HUES48 (cell line): ENCODE results near the gene UTP11.

Experiments used
- H3K27ac ChIP-seq: one replicate; pipeline ENCODE4 v1.7.0; 2013; ENCODE audit warnings: low read depth, low read length, inconsistent platforms
- H3K27me3 ChIP-seq: 2 replicates; pipeline ENCODE4 v1.6.1; 2013; ENCODE audit warnings: mild to moderate bottlenecking, low read length; ENCODE audit not compliant: control insufficient read depth, insufficient read depth
- H3K36me3 ChIP-seq: 2 replicates; pipeline ENCODE4 v1.6.1; 2013; ENCODE audit warnings: low read length; ENCODE audit not compliant: control insufficient read depth, insufficient read depth
- H3K4me1 ChIP-seq: 2 replicates; pipeline ENCODE4 v1.6.1; 2013; ENCODE audit warnings: mild to moderate bottlenecking, low read length; ENCODE audit not compliant: control insufficient read depth, insufficient read depth
- H3K4me3 ChIP-seq: 2 replicates; pipeline ENCODE4 v1.5.1; 2013; ENCODE audit warnings: mild to moderate bottlenecking, low read depth, low read length
- H3K9ac ChIP-seq: 2 replicates; pipeline ENCODE4 v1.6.1; 2013; ENCODE audit warnings: mild to moderate bottlenecking, low read depth, low read length, moderate library complexity
- H3K9me3 ChIP-seq: 2 replicates; pipeline ENCODE4 v1.6.1; 2013; ENCODE audit warnings: low read length; ENCODE audit not compliant: control insufficient read depth, insufficient read depth

Gene UTP11

DNA sequence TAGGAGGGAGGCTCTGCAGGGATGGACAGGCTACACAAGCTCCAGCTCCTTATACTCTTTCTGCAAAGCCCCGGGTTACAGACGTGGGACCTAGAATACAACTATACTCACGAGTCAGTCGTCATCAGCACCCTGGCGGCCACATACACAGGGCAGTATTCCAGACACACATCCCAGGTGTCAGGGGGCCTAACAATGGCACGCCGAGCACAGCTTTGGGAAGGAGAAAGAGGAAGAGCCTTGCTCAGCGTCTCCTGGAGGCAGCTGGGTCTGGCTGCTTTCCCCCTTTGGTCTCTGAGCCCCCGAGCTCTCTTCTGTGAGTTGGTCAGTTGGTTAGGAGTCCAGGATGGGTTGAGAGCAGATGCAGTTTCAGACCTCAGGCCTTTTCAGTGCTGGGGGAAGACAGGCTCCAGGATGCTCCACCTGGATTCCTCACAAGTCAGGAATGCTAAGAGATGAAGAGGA is 38.6 kb downstream of the UTP11 start:
- no peaks in the 10 kb centered on the region for H3K36me3 ChIP-seq
- peaks cover 25% of the 10 kb centered on the region for H3K4me1 ChIP-seq
- no peak overlapping the region for H3K9ac ChIP-seq
- no peak overlapping the region for H3K4me3 ChIP-seq
- no peak overlapping the region for H3K27ac ChIP-seq
- H3K9me3 ChIP-seq: no peaks in the 10 kb centered on the region
- peaks cover 29% of the 10 kb centered on the region for H3K27me3 ChIP-seq

DNA sequence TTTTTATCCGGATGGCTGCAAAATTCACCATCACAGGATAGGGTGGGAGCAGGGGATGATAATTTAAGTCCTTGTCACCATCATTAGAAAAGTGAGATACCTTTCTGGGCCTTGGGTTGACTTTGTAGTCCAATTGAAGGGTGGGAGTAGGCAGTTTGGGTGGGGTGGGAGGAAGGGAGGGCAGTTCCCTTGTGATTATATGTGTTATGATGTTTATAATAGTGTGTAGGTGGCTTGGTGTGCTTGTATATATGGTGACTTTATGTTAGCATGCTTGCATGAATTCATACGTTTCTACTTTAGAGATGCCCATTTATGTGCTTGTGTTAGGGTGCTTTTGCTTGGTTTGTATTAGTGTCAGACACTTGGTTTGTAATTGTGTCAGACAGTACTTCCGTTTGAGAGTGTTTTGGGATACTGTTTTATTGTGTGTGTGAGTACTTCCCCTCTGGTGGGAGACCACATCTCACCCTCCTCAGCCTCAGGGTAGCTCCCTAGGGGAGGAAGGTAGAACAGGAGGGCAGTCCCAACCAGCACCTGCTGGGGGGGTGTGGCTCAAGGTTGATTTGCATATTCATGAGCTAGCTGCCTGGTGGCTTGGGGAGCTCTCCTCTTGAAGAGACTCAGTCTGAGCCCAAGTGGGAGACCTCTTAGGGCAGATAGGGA is 40.3 kb downstream of the UTP11 start:
- Histone ChIP-seq H3K27ac (no peak overlapping the region), H3K27me3 (peaks cover 17% of the 10 kb centered on the region), H3K4me1 (peaks cover 24% of the 10 kb centered on the region), H3K4me3 (no peak overlapping the region), H3K9ac (no peak overlapping the region), H3K9me3 (no peaks in the 10 kb centered on the region), H3K36me3 (no peaks in the 10 kb centered on the region)

DNA sequence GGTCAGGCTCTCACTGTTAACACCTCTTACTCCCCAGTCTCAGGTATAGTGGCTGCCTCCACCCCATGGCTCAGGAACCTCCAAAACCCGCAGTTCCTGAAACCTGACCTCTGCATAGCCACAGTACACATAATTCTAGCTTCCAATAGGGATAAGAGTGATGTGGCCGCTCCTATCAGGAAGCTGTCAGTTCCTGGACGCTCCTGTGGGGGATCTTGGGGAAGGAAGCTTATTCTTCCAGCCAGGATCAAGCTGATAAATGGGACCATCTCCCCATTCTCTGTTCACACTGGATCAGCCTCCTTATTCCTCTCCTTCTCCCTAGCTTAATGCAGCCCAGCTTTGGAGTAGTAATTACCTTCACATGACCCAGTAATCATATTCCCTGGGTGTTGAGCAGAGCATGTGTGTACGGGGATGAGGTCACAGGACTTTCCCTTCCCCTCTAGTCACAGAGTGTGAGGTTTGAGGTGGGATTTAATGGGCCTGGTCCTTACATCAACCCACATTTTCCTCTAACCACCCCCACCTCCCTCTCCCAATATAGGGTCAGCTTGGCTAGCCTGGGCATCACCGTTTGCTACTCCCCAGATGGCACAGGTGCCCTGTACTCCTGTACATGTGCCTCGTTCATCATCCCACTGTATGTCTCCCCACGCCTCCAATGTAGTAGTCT is 41.0 kb downstream of the UTP11 start:
- H3K27me3 ChIP-seq: peaks cover 10% of the 10 kb centered on the region
- H3K36me3 ChIP-seq: no peaks in the 10 kb centered on the region
- no peak overlapping the region for H3K27ac ChIP-seq
- peaks cover 19% of the 10 kb centered on the region for H3K4me1 ChIP-seq
- H3K4me3 ChIP-seq: no peak overlapping the region
- no peak overlapping the region for H3K9ac ChIP-seq
- no peaks in the 10 kb centered on the region for H3K9me3 ChIP-seq

DNA sequence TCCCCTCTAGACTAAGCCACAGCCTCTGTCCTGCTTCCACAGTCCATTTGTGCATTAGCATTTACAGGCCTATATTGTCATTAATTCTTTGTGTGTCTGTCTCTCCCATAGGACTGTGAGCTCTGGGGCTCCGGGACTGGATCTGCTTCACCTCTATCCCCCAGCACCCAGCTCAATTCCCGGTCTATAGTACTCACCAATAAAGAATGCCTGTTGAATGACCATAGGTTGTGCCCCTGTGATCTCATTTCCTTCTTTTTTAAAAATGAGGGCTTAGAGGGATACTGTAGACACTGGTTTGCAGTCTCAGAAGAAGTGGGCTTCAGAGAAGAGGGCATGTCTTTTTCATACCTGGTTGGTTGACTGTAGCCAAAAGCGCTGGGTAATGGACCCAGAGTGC is 42.9 kb downstream of the UTP11 start:
- no peaks in the 10 kb centered on the region; the same call in 1 of the 2 replicates for H3K27me3 ChIP-seq
- H3K9ac ChIP-seq: no peak overlapping the region
- no peak overlapping the region for H3K4me3 ChIP-seq
- H3K9me3 ChIP-seq: no peaks in the 10 kb centered on the region
- H3K36me3 ChIP-seq: no peaks in the 10 kb centered on the region
- no peak overlapping the region for H3K27ac ChIP-seq
- peaks cover 19% of the 10 kb centered on the region for H3K4me1 ChIP-seq

DNA sequence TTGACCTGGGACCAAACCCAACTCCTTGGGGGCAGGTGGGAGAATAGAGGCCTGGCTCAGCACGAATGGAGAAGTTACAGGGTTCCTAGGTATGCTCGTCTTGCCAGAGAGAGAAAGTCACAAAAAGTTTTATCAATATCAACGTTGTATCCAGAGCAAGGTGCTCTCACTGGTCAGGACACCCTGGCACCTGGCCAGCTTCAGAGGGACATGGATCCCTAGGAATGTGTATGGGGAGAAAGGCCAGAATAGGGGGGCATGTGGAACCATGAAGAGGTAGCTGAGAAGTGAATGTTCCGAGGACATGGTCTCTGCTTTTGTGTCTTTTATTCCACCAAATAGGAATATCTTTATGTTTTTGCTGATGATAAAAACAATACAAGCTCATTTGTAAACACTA is 43.4 kb downstream of the UTP11 start:
- H3K4me3 ChIP-seq: no peak overlapping the region
- no peak overlapping the region for H3K9ac ChIP-seq
- H3K36me3 ChIP-seq: no peaks in the 10 kb centered on the region
- no peak overlapping the region for H3K27ac ChIP-seq
- peaks cover 19% of the 10 kb centered on the region for H3K4me1 ChIP-seq
- H3K9me3 ChIP-seq: no peaks in the 10 kb centered on the region
- no peaks in the 10 kb centered on the region; the same call in 1 of the 2 replicates for H3K27me3 ChIP-seq

DNA sequence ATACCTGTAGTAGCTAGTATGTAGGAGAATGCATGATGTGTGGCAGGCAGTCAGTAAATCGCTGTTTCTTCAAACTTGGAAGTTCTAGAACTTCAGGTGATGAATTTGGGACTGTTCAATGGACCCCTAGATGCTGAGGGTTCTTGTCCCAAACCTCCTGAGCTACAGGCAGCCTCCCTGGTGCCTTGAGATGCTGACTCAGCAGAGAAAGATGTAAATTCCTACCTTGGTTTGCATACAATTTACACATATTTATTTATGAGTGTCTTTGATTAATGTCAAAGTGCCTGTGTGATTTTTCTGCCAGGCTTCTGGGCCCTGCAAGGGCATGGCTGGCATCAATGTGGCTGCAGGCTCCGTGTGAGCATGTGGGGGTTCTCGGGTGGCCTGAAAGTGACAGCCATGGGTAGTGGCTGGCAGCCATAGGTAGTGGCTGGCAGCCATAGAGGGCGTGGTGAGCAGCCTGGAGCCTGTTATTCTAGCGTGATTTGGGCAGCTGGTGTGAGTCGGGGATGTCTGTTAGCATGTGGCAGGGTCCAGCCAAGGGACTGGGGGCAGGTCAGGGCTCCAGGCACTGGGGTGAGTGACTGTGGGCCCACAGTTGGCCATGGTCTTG is 47.2 kb downstream of the UTP11 start:
- H3K36me3 ChIP-seq: no peaks in the 10 kb centered on the region
- peaks cover 11% of the 10 kb centered on the region for H3K4me1 ChIP-seq
- H3K4me3 ChIP-seq: no peak overlapping the region
- H3K9me3 ChIP-seq: no peaks in the 10 kb centered on the region
- no peak overlapping the region for H3K9ac ChIP-seq
- no peaks in the 10 kb centered on the region; the same call in 1 of the 2 replicates for H3K27me3 ChIP-seq
- H3K27ac ChIP-seq: no peak overlapping the region

DNA sequence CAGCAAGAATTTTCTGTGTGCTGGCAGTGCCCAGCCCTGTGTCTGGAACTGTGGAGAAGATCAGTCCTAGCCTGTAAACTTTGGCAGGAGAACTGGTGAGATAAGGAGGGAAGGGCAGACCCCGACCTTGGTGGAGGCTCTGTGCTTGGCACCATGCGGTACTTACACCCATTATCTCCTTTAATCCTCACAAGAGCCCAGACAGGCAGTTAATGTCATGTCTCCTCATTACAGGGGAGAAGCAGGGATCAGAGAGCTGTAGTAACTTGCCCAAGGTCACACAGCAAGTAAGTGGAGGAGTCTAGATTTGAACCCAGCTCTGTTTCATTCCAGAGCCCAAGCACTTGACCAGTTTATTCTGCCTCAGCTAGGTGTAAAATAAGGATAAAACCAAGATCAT is 48.0 kb downstream of the UTP11 start:
- Histone ChIP-seq H3K9ac (no peak overlapping the region), H3K27me3 (no peaks in the 10 kb centered on the region; the same call in 1 of the 2 replicates), H3K4me3 (no peak overlapping the region), H3K9me3 (no peaks in the 10 kb centered on the region), H3K4me1 (peaks cover 13% of the 10 kb centered on the region), H3K27ac (no peak overlapping the region), H3K36me3 (no peaks in the 10 kb centered on the region)

DNA sequence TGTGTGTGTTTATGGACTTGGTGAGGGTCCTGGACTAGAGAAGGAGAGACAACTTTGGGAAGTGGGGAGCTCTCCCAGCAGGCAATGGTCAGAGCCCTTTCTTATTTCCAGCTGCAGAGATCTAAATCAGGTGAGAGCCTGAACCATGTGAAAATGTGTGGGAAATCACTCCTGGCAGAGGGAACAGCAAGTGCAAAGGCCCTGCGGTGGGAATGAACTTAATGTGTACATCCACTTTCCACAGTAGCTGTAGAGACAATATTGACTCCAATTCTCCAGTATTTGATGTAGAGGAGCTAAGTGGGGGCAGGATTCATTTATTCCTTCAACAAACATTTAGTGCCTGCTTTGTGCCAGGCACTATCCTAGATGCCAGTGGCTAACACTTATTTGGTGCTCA is 48.8 kb downstream of the UTP11 start:
- no peak overlapping the region for H3K27ac ChIP-seq
- no peaks in the 10 kb centered on the region for H3K36me3 ChIP-seq
- H3K4me3 ChIP-seq: no peak overlapping the region
- H3K4me1 ChIP-seq: peaks cover 13% of the 10 kb centered on the region
- H3K27me3 ChIP-seq: no peaks in the 10 kb centered on the region; the same call in 1 of the 2 replicates
- no peak overlapping the region for H3K9ac ChIP-seq
- H3K9me3 ChIP-seq: no peaks in the 10 kb centered on the region

DNA sequence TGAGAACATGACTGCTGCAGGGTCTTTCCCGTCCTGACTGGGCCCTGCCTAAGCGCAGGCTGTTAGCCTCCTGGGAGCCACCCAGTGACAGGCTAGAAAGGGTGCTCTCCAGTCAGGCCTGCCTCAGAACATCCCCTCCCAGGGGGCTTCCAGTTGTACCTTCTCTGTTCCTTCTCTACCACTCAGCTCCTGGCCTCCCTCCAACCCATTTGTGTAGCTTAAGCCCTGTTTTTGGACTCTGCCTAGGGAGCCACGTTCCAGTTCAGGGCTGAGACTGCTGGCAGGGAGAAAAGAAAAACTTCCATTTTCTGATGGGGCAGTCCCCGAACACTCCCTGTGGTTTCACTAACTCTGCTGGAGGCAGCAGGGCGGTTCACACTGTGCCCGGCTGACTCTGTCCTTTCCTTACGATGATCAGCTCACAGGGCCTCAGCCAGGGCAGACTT is 49.4 kb downstream of the UTP11 start:
- H3K27me3 ChIP-seq: no peaks in the 10 kb centered on the region; the same call in 1 of the 2 replicates
- H3K4me1 ChIP-seq: peaks cover 13% of the 10 kb centered on the region
- no peak overlapping the region for H3K4me3 ChIP-seq
- no peak overlapping the region for H3K9ac ChIP-seq
- no peaks in the 10 kb centered on the region for H3K36me3 ChIP-seq
- H3K9me3 ChIP-seq: no peaks in the 10 kb centered on the region
- H3K27ac ChIP-seq: no peak overlapping the region

DNA sequence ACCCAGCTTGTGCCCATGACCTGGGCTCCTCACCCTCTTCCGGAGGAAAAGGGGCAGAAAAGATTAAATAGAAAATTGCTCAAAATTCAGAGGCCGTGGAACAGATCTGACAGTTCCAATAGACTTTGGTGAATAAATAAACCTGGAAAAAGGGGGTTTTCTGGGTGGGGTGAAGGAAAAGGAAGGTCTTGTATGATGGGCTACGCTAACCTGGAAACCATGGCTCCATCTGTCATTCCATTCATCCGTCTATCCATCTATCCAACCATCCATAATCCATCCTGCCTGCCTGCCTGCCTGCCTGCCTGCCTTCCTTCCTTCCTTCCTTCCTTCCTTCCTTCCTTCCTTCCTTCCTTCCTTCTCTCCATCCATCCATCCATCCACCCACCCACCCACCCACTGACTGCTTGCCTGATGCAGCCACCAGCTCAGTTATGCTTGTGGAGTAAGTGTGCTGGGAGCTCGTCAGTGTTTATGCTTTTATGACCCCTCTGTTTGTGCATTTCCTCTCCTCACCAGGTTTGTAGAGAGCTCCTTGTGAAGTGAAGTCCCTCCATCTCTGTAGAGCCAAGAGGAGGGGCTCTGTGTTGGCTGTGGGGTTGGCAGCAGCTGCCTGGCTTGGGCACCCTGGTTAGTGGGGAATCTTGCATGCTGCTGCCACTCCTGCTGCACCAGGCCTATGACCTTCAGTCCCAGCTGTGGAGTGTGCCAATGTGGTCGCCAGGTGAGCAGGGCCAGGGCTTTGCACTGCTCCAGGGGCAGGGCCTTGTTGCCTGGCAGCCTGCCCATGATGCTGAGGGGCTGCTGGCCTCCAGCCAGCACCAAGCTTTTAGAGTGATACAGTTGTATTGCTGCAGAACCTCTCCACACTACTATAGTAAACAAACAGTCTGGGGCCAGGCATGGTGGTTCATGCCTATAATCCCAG is 50.1 kb downstream of the UTP11 start:
- peaks cover 13% of the 10 kb centered on the region for H3K4me1 ChIP-seq
- no peaks in the 10 kb centered on the region; the same call in 1 of the 2 replicates for H3K27me3 ChIP-seq
- no peaks in the 10 kb centered on the region for H3K36me3 ChIP-seq
- H3K4me3 ChIP-seq: no peak overlapping the region
- no peaks in the 10 kb centered on the region for H3K9me3 ChIP-seq
- H3K9ac ChIP-seq: no peak overlapping the region
- no peak overlapping the region for H3K27ac ChIP-seq
